DND-41 (cell line): ENCODE measurements around the gene ERN2.

Source experiments
- EZH2 ChIP-seq: IDR thresholded peaks from 3 replicates; pipeline ENCODE4 v1.6.1; 2012; ENCODE audit warnings: borderline replicate concordance, low read depth, mild to moderate bottlenecking, moderate library complexity, low read length, inconsistent platforms; ENCODE audit not compliant: severe bottlenecking
- TF ChIP-seq, protein P1 (sequence below): IDR thresholded peaks from 2 replicates; pipeline ENCODE4 v1.5.1; 2012; ENCODE audit warnings: borderline replicate concordance, low read length, moderate library complexity, mild to moderate bottlenecking; ENCODE audit not compliant: poor library complexity, severe bottlenecking; ENCODE audit errors: extremely low read depth

DNA sequence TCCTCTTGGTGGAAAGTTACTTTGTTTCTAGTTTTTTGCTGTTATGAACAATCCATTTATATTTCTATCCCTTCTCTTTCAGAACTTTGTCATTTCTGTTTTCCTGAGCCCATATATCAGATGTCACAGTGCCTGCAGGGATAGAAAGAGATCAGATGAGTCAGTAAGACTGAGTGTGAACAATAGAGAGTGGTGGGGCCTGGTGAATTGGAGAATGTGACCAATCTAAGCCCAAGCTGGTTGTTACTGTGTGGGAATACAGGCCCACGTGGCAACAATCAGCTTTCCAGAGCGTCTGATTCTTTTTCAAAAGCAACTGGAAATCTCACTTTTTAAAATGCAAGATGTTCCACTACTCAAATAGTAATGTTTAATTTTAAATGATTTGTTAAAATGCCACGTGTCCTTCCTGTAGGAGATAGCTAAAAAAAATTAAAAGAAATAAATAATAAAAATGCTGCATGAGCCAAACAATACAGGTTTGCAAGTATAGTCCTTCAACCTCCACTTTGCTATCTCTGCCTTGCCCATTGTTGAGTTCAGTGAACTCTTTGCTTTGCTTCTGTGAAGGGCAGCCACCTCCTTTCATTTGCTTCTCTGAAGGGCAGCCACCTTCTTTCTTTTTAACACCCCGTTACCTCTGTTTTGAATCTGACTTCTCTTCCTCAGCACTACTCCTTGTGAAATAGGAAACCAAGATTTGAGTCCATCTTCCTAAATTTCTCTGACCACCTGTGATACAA lies 62.2 kb downstream of the ERN2 start:
- TF ChIP-seq, protein P1, sequence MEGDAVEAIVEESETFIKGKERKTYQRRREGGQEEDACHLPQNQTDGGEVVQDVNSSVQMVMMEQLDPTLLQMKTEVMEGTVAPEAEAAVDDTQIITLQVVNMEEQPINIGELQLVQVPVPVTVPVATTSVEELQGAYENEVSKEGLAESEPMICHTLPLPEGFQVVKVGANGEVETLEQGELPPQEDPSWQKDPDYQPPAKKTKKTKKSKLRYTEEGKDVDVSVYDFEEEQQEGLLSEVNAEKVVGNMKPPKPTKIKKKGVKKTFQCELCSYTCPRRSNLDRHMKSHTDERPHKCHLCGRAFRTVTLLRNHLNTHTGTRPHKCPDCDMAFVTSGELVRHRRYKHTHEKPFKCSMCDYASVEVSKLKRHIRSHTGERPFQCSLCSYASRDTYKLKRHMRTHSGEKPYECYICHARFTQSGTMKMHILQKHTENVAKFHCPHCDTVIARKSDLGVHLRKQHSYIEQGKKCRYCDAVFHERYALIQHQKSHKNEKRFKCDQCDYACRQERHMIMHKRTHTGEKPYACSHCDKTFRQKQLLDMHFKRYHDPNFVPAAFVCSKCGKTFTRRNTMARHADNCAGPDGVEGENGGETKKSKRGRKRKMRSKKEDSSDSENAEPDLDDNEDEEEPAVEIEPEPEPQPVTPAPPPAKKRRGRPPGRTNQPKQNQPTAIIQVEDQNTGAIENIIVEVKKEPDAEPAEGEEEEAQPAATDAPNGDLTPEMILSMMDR: no peak
- TF ChIP-seq EZH2: no peak
